Stimulated activated CD8-positive, alpha-beta memory T cell treated with anti-CD3 and anti-CD28 coated beads, Interleukin-7, amount 100 ng/mL, for 1 hour (primary cell): ENCODE measurements around the gene PHYHD1.
"Not testable (repeated sequence)": the region's sequence is repeated elsewhere in the genome, so short reads cannot be mapped to it uniquely, and the experiment has no call there.

Experiments used
- DNase-seq, 2 donors: peaks; one replicate each; pipeline ENCODE4 v3.0.0-alpha.2; 2020; ENCODE audit warnings: low read depth in 2 of 2

PHYHD1 gene

GRCh38 chr9:128921881-128922763 lies 1.3 kb downstream of the PHYHD1 start:
- no peak for DNase-seq

DNA sequence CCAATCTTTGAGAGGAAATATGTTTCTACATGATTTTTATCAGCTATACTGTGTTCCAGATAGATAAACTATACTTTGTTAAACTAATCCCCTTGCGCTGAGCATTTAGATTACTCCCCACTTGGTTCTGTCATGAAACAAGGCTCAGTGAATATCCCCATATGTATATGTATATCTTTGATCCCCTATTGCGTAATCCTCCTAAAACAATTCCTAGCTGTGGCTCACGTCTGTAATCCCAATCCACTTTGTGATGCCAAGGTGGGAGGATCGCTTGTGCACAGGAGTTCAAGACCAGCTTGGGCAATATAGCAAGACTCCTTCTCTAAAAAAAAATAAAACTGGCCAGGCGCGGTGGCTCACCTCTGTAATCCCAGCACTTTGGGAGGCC lies 2.7 kb downstream of the PHYHD1 start:
- no peak for DNase-seq

DNA sequence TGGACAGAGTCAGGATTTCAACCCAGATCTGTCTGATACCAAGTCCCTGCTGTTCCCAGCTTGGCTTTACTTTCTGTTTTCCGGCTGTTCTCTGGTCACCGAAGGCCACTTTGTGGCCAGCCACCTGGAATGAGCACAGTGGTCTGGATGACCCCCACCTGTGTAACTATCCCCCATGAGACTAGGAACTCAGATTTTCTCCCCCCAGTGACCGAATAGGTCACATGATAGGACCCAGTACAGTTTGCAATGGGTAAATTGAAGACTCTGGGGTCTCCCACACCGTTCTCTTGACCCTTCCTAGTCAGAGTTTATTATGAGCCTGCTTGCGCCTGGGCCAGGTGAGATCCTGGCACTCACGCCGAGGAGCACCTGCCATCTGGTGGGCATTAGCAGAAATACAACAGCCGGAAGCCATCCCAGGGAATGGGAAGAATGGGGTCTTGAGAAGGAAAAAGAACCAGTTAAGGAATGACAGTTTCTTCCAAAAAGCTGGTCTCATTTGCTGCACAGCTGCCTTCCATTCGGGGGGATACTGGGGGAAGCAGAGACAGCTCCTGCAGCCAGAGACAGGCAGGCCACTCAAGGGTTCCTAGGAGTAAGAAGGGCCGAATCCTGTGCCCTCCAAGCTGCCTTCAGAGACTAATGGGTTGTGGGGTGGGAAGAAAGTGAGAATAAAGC lies 7.1 kb downstream of the PHYHD1 start:
- DNase-seq = no peak

DNA sequence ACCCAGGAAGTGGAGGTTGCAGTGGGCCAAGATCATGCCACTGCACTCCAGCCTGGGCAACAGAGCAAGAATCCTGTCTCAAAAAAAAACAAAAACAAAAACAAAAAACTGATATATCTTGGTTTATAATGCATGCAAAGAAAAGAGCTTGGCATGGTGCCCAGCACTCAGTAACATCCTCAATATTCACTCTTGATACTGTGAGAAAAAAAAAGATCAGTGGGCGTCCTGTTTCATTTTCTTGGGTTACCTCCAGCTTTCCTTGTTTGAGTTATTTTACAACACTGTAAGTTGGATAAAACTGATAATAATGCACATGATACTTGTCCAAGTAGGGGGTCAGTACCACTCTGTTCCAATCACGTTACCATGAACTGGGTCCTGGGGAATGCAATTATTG lies 7.8 kb downstream of the PHYHD1 start:
- no peak for DNase-seq

GRCh38 chr9:128929560-128929959 lies 8.8 kb downstream of the PHYHD1 start:
- DNase-seq = no peak

DNA sequence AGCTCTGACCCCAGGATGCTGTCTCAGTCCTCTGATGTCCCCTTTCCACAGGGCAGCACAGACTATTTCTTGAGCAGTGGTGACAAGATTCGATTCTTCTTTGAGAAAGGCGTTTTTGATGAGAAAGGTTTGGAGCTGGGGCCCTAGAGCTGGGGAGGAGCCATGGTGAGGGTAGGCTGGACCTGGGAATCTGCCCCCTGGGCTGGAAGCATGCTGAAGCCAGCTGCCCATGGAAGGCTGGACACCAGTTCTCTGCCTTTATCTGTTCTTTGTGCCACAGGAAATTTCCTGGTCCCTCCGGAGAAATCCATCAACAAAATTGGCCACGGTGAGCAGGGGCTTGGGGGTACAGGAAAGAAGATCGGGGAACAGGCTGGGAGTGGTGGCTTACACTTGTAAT lies 12.9 kb downstream of the PHYHD1 start:
- DNase-seq = no peak

- no peak for DNase-seq
These were observed 15.5 kb downstream of the PHYHD1 start for GRCh38 chr9:128936171-128936865.

GRCh38 chr9:128937310-128938165 lies 16.8 kb downstream of the PHYHD1 start:
- DNase-seq = no peak

DNA sequence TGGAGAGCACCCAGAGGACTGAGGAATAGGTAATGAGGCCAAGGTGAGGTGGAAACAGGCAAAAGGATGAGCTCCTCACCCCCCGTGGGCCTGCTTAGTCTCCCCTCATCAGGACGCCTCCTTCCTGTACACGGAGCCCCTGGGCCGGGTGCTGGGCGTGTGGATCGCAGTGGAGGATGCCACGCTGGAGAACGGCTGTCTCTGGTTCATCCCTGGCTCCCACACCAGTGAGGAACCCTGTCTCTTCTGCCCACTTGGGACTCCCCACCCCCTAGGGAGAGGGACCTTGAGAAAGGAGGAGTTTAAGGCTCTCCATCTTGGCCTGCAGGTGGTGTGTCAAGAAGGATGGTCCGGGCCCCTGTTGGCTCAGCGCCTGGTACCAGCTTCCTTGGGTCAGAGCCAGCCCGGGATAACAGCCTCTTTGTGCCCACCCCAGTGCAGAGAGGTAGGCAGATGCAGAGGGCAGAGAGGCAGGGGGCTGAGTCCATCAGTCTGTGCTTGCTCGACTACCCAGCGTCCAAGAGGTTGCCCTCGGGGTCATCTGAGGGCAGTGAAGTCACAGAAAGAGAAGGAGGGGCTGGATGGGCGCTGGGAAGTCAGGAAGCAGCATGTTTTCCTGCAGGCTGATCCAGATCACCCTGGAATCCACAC lies 19.6 kb downstream of the PHYHD1 start:
- no peak for DNase-seq

- DNase-seq = no peak
These were observed 20.4 kb downstream of the PHYHD1 start for GRCh38 chr9:128940946-128941755.

DNA sequence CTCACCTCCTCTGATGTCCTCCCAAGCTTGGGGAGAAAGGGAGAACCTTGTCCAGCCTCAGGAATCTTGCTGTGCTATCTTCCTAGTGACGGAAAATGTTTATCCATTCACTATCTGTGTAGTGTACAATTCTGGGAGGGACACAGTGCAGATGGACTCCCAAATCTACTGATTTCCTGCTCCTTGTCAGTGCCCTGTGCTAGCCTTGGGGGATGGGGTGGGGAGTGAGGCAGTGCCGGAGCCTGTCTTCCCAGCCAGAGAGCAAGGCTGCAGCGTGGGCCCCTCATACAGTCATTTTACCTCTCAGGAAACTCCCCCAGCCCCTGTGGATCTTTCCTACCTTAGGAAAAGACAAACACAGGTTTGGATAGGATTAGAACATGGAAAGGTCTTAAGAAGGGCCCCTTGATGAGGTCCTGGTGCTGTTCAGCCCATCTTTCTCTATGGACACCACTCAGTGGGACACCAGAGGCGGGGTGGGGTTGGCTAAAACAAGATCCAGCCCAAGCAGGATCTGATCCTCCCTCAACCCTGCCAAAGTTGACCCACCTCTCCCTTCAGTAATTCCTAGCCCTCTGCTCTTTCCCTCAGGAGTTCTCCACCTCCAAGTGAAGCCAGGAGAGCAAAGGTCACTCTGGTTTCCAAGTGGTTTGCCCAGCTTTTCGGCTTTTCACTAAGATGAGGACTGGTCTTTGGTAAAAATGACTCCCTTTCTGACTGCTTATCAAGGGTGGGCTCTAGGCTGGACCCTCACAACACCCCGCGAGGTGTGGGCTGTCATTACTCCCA lies 23.2 kb downstream of the PHYHD1 start:
- DNase-seq = no peak

DNA sequence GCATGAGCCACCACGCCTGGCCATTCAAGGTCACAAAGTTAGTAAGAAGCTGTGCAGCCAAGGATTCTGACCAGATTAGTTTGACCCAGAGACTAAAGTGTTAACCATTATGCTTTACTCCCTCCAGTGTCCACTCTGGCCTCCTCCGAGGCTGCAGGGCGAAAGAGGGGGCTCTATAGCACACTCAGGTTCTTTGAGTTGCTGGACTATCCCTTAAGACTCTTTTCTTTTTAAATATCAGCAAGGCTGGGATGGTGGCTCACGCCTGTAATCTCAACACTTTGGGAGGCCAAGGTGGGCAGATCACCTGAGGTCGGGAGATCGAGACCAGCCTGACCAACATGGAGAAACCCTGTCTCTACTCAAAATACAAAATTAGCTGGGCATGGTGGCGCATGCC lies 24.2 kb downstream of the PHYHD1 start:
- DNase-seq = not testable (repeated sequence)

DNA sequence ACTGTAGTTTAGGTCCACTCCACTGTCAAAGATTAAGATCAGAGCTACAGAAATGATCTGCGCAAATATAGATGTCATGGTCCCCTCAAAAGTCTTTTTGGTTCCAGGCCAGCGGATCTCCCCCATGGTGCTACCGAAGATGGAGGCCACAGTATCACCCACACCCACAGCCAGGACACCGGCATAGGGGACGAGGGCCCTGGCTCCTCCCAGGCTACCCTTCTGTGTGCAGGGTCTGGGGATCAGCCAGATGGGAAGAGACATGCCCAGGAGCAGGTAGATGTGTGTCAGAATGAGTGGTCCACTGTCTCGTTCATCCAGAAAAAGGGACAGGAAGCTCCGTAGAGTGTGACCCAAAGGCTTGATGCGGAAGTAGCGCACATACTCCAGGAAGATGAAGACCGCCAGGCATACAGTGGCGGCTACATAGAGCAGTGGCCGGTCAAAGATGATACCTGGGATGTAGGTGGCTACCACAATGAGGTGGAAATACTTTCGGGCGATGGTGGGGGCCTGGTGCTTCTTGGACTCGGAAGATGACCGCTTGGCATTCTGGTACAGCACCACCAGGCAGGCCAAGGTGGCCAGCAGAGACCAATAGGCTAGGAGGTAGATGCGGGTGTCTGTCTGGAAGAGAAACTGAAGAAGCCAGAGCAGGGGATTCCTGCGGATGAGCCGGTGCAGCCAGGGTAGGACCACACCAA lies 25.2 kb downstream of the PHYHD1 start:
- no peak for DNase-seq

GRCh38 chr9:128946571-128947276 lies 25.9 kb downstream of the PHYHD1 start:
- no peak for DNase-seq

- DNase-seq = no peak
These were observed 26.4 kb downstream of the PHYHD1 start for GRCh38 chr9:128947277-128947526.

GRCh38 chr9:128947527-128948301 lies 26.9 kb downstream of the PHYHD1 start, which contains the start of the genes DOLK and NUP188:
Gene DOLK, minus strand, starts transcription at chr9:128947603. Its CDS starts 300 bp downstream, at chr9:128947303.
Gene NUP188, plus strand, starts transcription at chr9:128947699. Its CDS starts 21 bp downstream, at chr9:128947720.
- DNase-seq = peak; percentile 99 to 100

DNA sequence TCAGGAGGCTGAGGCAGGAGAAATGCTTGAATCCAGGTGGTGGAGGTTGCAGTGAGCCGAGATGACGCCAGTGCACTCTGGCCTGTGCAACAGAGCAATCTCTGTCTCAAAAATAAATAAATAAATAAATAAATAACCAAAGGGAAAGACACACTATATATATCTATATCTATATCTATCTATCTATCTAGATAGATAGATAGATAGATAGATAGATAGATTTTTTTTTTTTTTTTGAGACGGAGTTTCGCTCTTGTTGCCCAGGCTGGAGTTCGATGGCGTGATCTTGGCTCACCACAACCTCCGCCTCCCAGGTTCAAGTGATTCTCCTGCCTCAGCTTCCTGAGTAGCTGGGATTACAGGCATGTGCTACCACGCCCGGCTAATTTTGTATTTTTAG lies 40.6 kb downstream of the PHYHD1 start:
- not testable (repeated sequence) for DNase-seq
